Measurements from ENCODE around the gene ANK2.

ANK2 gene

GRCh38 chr4:113080050-113080449 is 30.6 kb downstream of the ANK2 start:
- DNase-seq (ENCODE audit: low read depth in 1 of 2, low spot score in 1 of 2) = no peak
- TF ChIP-seq JUND (IDR thresholded peaks at IDR 0.05; ENCODE audit: low read depth) = no peak
- in situ Hi-C loops (cut with HindIII; ENCODE audit: low pct_unique_long_range_greater_than_20kb, low sequenced_read_pairs) = no loop called here

DNA sequence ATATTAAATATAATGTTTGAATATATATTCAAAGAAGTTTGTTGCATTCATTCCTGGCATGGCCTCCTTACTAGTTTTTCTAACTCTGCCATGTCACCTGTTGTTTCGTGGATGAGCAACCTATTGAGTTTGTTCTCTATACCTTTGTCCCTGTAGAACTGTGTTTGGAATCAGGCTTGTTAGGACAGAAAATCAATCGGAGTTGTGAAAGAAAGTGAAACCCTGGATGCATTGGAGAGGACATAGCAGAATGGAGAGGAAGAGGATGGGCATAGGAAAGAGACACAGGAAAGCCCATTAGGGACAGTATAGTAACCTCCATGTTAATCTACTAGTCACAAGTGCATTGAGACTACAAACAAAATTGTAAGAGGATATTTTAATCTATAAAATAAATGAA is 31.2 kb downstream of the ANK2 start:
- in situ Hi-C loops (cut with HindIII; ENCODE audit: low pct_unique_long_range_greater_than_20kb, low sequenced_read_pairs) = no loop called here
- TF ChIP-seq JUND (IDR thresholded peaks at IDR 0.05; ENCODE audit: low read depth) = no peak
- no peak for DNase-seq (ENCODE audit: low read depth in 1 of 2, low spot score in 1 of 2)

DNA sequence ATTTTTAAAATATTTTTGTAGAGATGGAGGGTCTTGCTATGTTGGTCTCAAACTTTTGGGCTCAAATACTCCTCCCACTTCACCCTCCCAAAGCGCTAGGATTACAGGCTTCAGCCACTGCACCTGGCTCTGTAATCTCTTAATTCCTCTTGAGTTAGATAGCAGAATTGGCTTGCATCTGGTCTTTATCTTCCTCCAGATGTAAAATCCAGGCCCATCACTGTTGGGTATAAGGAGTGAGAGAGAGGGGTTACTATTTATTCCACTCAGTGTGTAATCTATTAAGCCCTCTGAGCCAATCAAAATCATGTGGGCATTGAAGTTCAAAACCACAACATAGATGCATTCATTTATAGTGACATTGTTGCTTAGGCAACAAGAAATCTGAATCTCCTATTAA is 33.9 kb downstream of the ANK2 start:
- in situ Hi-C loops (cut with HindIII; ENCODE audit: low pct_unique_long_range_greater_than_20kb, low sequenced_read_pairs) = no loop called here
- no peak for TF ChIP-seq JUND (IDR thresholded peaks at IDR 0.05; ENCODE audit: low read depth)
- no peak for DNase-seq (ENCODE audit: low read depth in 1 of 2, low spot score in 1 of 2)

DNA sequence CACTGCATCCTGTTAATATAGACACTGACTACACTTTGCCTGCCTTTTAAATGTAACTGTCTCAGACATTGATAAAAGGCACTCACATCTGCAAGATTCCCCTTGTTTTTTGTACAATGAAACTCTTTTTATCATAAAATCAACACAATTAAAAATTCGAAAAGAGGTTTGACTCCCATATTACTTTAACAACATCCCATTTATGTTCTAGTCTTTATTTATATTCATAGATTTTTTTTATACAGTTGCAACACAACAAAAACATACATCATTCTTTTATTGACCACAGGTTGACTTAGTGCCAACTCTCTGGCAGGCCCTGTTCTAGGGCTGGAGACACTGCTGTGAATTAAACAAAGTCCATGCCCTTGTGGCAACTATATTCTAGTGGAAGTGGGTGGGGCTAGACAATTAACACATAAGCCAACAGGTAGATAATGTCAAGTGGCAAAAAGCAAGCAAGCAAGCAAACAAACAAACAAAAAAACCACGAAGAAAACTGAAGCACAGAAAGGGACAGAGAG is 36.8 kb downstream of the ANK2 start:
- TF ChIP-seq JUND (IDR thresholded peaks at IDR 0.05; ENCODE audit: low read depth) = no peak
- DNase-seq (ENCODE audit: low read depth in 1 of 2, low spot score in 1 of 2) = no peak
- in situ Hi-C loops (cut with HindIII; ENCODE audit: low pct_unique_long_range_greater_than_20kb, low sequenced_read_pairs) = no loop called here

DNA sequence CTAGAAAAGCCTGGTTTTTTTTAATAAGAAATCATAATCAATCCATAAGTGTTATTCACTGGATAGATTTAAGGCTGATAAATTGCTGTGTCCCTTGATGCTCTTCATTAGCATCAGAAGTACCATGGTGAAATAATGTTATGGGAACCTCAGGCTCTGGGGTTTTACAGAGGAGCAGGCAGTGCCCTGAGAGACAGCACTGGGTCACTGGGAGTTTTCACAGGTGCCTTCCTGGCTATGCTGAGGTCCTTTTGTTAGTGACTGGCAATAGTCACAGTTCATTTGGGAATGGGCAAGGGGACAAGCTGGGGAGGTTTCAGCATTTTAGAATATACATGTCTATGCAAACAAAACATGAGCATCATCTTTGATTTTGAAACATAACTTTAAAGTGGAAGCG is 38.6 kb downstream of the ANK2 start:
- in situ Hi-C loops (cut with HindIII; ENCODE audit: low pct_unique_long_range_greater_than_20kb, low sequenced_read_pairs) = no loop called here
- no peak for TF ChIP-seq JUND (IDR thresholded peaks at IDR 0.05; ENCODE audit: low read depth)
- no peak for DNase-seq (ENCODE audit: low read depth in 1 of 2, low spot score in 1 of 2)

GRCh38 chr4:113090954-113091353 is 41.5 kb downstream of the ANK2 start:
- in situ Hi-C loops (cut with HindIII; ENCODE audit: low pct_unique_long_range_greater_than_20kb, low sequenced_read_pairs) = no loop called here
- DNase-seq (ENCODE audit: low read depth in 1 of 2, low spot score in 1 of 2) = no peak
- no peak for TF ChIP-seq JUND (IDR thresholded peaks at IDR 0.05; ENCODE audit: low read depth)

- in situ Hi-C loops (cut with HindIII; ENCODE audit: low pct_unique_long_range_greater_than_20kb, low sequenced_read_pairs) = no loop called here
- no peak for TF ChIP-seq JUND (IDR thresholded peaks at IDR 0.05; ENCODE audit: low read depth)
- no peak for DNase-seq (ENCODE audit: low read depth in 1 of 2, low spot score in 1 of 2)
Measured at GRCh38 chr4:113094331-113094730, 44.9 kb downstream of the ANK2 start.

DNA sequence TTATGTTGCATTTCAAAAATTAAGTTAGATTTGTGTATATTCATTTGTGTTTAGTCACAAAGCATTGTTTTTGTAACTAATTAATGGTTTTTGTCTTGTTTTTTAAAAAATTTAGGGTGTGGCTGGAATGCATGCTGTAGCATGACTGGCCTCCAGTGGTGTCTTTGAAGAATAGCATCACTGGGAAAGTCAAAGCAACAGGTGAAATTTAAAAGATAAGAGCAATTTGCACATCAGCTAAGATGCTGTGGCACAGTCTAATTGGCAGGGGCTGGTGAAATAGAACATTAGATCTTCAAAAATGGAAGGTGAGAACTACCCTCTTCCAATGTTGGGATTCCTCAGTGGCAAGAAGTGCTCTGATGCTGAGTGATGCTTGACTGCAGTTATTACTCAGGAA is 45.3 kb downstream of the ANK2 start:
- in situ Hi-C loops (cut with HindIII; ENCODE audit: low pct_unique_long_range_greater_than_20kb, low sequenced_read_pairs) = no loop called here
- DNase-seq (ENCODE audit: low read depth in 1 of 2, low spot score in 1 of 2) = peak in 1 of 2 experiments; percentile 11
- TF ChIP-seq JUND (IDR thresholded peaks at IDR 0.05; ENCODE audit: low read depth) = no peak

GRCh38 chr4:113101669-113102068 is 52.2 kb downstream of the ANK2 start:
- DNase-seq (ENCODE audit: low read depth in 1 of 2, low spot score in 1 of 2) = no peak
- in situ Hi-C loops (cut with HindIII; ENCODE audit: low pct_unique_long_range_greater_than_20kb, low sequenced_read_pairs) = no loop called here
- no peak for TF ChIP-seq JUND (IDR thresholded peaks at IDR 0.05; ENCODE audit: low read depth)

- no peak for DNase-seq (ENCODE audit: low read depth in 1 of 2, low spot score in 1 of 2)
- in situ Hi-C loops (cut with HindIII; ENCODE audit: low pct_unique_long_range_greater_than_20kb, low sequenced_read_pairs) = no loop called here
- TF ChIP-seq JUND (IDR thresholded peaks at IDR 0.05; ENCODE audit: low read depth) = no peak
Measured at GRCh38 chr4:113103556-113103955, 54.1 kb downstream of the ANK2 start.

DNA sequence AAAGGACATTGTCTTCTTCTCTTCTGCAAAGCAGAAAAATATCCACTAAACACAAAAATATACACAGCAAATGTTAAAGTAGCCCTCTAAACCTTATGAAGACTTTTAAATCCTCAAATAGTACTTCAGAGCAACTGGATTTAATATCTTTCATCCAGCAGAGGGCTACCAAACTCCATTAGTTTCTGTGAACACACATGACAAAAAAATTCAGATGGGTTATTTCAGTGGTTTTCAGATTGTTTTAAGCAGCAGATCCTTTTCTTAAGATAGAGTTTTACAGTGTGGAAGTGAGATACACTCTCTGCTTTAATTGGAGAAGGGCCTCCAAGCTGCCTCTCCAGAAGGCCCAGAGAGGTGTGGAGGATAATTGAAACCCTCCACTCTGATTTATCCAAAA is 56.7 kb downstream of the ANK2 start:
- in situ Hi-C loops (cut with HindIII; ENCODE audit: low pct_unique_long_range_greater_than_20kb, low sequenced_read_pairs) = no loop called here
- TF ChIP-seq JUND (IDR thresholded peaks at IDR 0.05; ENCODE audit: low read depth) = no peak

GRCh38 chr4:113109106-113109718 is 59.8 kb downstream of the ANK2 start:
- TF ChIP-seq JUND (IDR thresholded peaks at IDR 0.05; ENCODE audit: low read depth) = no peak
- DNase-seq (ENCODE audit: low read depth in 1 of 2, low spot score in 1 of 2) = no peak
- in situ Hi-C loops (cut with HindIII; ENCODE audit: low pct_unique_long_range_greater_than_20kb, low sequenced_read_pairs) = no loop called here

More for the DNA sequence above, 56.7 kb downstream of the ANK2 start:
- peak in 1 of 2 experiments; percentile 53 for DNase-seq (ENCODE audit: low read depth in 1 of 2, low spot score in 1 of 2)

- DNase-seq (ENCODE audit: low read depth in 1 of 2, low spot score in 1 of 2) = no peak
- TF ChIP-seq JUND (IDR thresholded peaks at IDR 0.05; ENCODE audit: low read depth) = no peak
- in situ Hi-C loops (cut with HindIII; ENCODE audit: low pct_unique_long_range_greater_than_20kb, low sequenced_read_pairs) = no loop called here
Measured at GRCh38 chr4:113112338-113112978, 63.0 kb downstream of the ANK2 start.
